Neural cell (in vitro differentiated cells): ENCODE results near the gene ANGPTL7. TPM values are rescaled to one million over a fixed set of nuclear protein-coding genes. Genes with fewer than 3 reads are reported as not detected.

Experiments
- H2AFZ ChIP-seq: fragments of 200-600, 300-800 bp; sonication (generic), shearing (Covaris generic); 2 replicates; pipeline ENCODE4 v1.6.0; 2014; ENCODE audit warnings: low read depth, mild to moderate bottlenecking, antibody characterized with exemption, low read length, moderate library complexity
- H3F3A ChIP-seq: fragments of 200-600 bp; shearing (Covaris generic); 2 replicates; pipeline ENCODE4 v1.6.1; 2016; ENCODE audit warnings: mild to moderate bottlenecking, moderate library complexity, mixed read lengths, antibody characterized with exemption, low read length; ENCODE audit not compliant: insufficient read depth, poor library complexity, severe bottlenecking
- H3K27ac ChIP-seq: fragments of 200-600, 300-800 bp; sonication (generic), shearing (Covaris generic); 2 replicates; pipeline ENCODE4 v1.5.1; 2014; ENCODE audit warnings: mild to moderate bottlenecking, low read length, moderate library complexity
- H3K27me3 ChIP-seq: fragments of 300-800, 200-600 bp; sonication (generic), shearing (Covaris generic); 2 replicates; pipeline ENCODE4 v1.6.0; 2014; ENCODE audit warnings: mild to moderate bottlenecking, low read depth, low read length, moderate library complexity; ENCODE audit not compliant: insufficient read depth
- H3K36me3 ChIP-seq: fragments of 300-800, 200-600 bp; sonication (generic), shearing (Covaris generic); 2 replicates; pipeline ENCODE4 v1.5.1; 2014; ENCODE audit warnings: mild to moderate bottlenecking, antibody characterized with exemption, low read length, moderate library complexity; ENCODE audit not compliant: insufficient read depth
- H3K4me2 ChIP-seq: fragments of 300-800, 200-600 bp; sonication (generic), shearing (Covaris generic); 2 replicates; pipeline ENCODE4 v1.6.0; 2014; ENCODE audit warnings: mild to moderate bottlenecking, low read length
- H3K4me3 ChIP-seq: fragments of 300-800, 200-600 bp; sonication (generic), shearing (Covaris generic); 2 replicates; pipeline ENCODE4 v1.5.1; 2014; ENCODE audit warnings: mild to moderate bottlenecking, low read length, moderate library complexity
- H3K79me2 ChIP-seq: fragments of 200-600 bp; shearing (Covaris generic); replicated peaks from 2 replicates; pipeline ENCODE4 v1.6.0; 2014; ENCODE audit warnings: mild to moderate bottlenecking, low read length, moderate library complexity; ENCODE audit not compliant: insufficient read depth
- H3K9ac ChIP-seq: fragments of 300-800, 200-600 bp; sonication (generic), shearing (Covaris generic); 2 replicates; pipeline ENCODE4 v1.6.1; 2016; ENCODE audit warnings: mild to moderate bottlenecking, low read length, mixed read lengths
- H3K9me2 ChIP-seq: fragments of 200-600 bp; shearing (Covaris generic); 2 replicates; pipeline ENCODE4 v1.6.1; 2016; ENCODE audit warnings: mild to moderate bottlenecking, low read length, mixed read lengths; ENCODE audit not compliant: insufficient read depth
- H3K9me3 ChIP-seq: fragments of 200-600, 300-800 bp; sonication (generic), shearing (Covaris generic); 2 replicates; pipeline ENCODE4 v1.6.1; 2016; ENCODE audit warnings: mild to moderate bottlenecking, mixed run types, low read length, moderate library complexity, mixed read lengths
- H4K20me1 ChIP-seq: fragments of 200-600 bp; shearing (Covaris generic); 2 replicates; pipeline ENCODE4 v1.6.1; 2016; ENCODE audit warnings: mild to moderate bottlenecking, mixed run types; ENCODE audit not compliant: insufficient read depth
- EP300 ChIP-seq: fragments of 450-650 bp; conservative IDR thresholded peaks from 2 replicates; pipeline ENCODE4 v1.6.1; 2014; ENCODE audit warnings: antibody characterized with exemption, mild to moderate bottlenecking, moderate library complexity; ENCODE audit not compliant: poor library complexity, severe bottlenecking
- EZH2 ChIP-seq: fragments of 200-600, 300-800 bp; shearing (Covaris generic), sonication (generic); IDR thresholded peaks from 2 replicates; pipeline ENCODE4 v1.6.1; 2014; ENCODE audit warnings: antibody characterized with exemption, low read length, borderline replicate concordance, mild to moderate bottlenecking; ENCODE audit not compliant: insufficient read depth, poor library complexity, severe bottlenecking
- MXI1 ChIP-seq: fragments of 450-650 bp; conservative IDR thresholded peaks from 2 replicates; pipeline ENCODE4 v1.6.1; 2014; ENCODE audit warnings: antibody characterized with exemption, mild to moderate bottlenecking; ENCODE audit not compliant: poor library complexity, severe bottlenecking
- POLR2AphosphoS5 ChIP-seq: IDR thresholded peaks from 2 replicates; pipeline ENCODE4 v1.6.1; 2012
- RAD21 ChIP-seq: fragments of 450-650 bp; conservative IDR thresholded peaks from 2 replicates; pipeline ENCODE4 v1.6.1; 2014; ENCODE audit warnings: antibody characterized with exemption, mild to moderate bottlenecking, moderate library complexity
- SMC3 ChIP-seq: fragments of 450-650 bp; conservative IDR thresholded peaks from 2 replicates; pipeline ENCODE4 v1.6.1; 2014; ENCODE audit warnings: antibody characterized with exemption, mild to moderate bottlenecking, moderate library complexity; ENCODE audit not compliant: poor library complexity
- TAF1 ChIP-seq: IDR thresholded peaks from 2 replicates; pipeline ENCODE4 v1.6.1; 2012; ENCODE audit warnings: low read depth
- polyA plus RNA-seq: library from polyadenylated mRNA; depleted of rRNA; stranded (reverse); fragments of >200 nt; gene quantifications from 2 replicates; pipeline ENCODE4 v1.2.3, GENCODE V29; 2014
- TF ChIP-seq, protein P1 (sequence below): fragments of 450-650 bp; IDR thresholded peaks from 2 replicates; pipeline ENCODE4 v1.5.1; 2014; ENCODE audit warnings: antibody characterized with exemption, mild to moderate bottlenecking, moderate library complexity; ENCODE audit not compliant: poor library complexity, severe bottlenecking
- TF ChIP-seq, protein P2 (sequence below): IDR thresholded peaks from 2 replicates; pipeline ENCODE4 v1.6.1; 2012; ENCODE audit warnings: borderline replicate concordance

ANGPTL7 gene
- polyA plus RNA-seq, 1 donor from 2014 or later: not detected

DNA sequence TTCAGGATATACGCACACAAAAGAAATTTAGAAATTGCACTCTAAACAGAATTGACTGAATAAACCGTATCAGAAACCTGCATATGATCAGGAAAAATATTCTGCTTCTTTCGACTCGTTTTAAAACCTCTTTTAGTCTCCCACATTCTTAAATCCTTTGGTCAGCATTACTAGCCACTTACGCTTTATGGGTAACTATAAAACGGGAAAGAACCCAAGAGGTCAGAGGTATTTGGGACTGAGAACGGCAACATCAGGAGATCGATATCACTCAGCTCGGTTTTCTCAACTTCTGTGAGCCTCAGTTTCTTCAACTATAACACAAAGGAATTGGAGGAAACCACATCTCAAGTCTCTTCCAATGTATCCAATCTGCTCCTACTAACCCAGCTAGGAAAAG, 36.4 kb upstream of the ANGPTL7 start:
- Histone ChIP-seq H3K27me3 (no peaks in the 10 kb centered on the region), H3K9me3 (no peaks in the 10 kb centered on the region), H3K4me2 (no peak overlapping the region), H4K20me1 (no peaks in the 10 kb centered on the region), H3K9ac (no peak overlapping the region), H2AFZ (no peak overlapping the region), H3K27ac (no peak overlapping the region), H3K36me3 (no peaks in the 10 kb centered on the region), H3K9me2 (no peaks in the 10 kb centered on the region), H3F3A (no peaks in the 10 kb centered on the region), H3K4me3 (no peak overlapping the region), H3K79me2 (no peaks in the 10 kb centered on the region)
- TF ChIP-seq EP300 (no peak), MXI1 (no peak), POLR2AphosphoS5 (no peak)
- TF ChIP-seq, protein P1, sequence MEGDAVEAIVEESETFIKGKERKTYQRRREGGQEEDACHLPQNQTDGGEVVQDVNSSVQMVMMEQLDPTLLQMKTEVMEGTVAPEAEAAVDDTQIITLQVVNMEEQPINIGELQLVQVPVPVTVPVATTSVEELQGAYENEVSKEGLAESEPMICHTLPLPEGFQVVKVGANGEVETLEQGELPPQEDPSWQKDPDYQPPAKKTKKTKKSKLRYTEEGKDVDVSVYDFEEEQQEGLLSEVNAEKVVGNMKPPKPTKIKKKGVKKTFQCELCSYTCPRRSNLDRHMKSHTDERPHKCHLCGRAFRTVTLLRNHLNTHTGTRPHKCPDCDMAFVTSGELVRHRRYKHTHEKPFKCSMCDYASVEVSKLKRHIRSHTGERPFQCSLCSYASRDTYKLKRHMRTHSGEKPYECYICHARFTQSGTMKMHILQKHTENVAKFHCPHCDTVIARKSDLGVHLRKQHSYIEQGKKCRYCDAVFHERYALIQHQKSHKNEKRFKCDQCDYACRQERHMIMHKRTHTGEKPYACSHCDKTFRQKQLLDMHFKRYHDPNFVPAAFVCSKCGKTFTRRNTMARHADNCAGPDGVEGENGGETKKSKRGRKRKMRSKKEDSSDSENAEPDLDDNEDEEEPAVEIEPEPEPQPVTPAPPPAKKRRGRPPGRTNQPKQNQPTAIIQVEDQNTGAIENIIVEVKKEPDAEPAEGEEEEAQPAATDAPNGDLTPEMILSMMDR: no peak

DNA sequence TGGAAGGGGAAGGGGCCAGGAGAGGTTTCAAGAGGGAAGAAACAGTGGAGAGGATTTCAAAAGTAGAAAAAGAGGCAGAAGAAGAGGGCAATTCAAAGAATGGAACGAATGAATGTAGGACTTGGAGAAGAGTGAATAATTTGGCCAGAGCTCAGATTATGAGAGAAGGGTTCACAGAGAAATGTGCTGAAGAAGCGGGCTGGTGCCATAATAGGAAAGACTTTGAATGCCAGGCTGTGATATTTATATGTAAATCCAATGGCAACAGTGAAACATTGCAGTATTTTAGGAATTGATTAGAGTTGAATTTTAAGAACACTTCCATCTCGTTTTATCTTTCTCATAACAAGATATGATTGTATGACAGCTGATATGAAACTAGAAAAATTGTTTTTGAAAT, 36.0 kb upstream of the ANGPTL7 start:
- Histone ChIP-seq H3K27me3 (no peaks in the 10 kb centered on the region), H3K4me3 (no peak overlapping the region), H3K9me3 (no peaks in the 10 kb centered on the region), H3K9me2 (no peaks in the 10 kb centered on the region), H3K79me2 (no peaks in the 10 kb centered on the region), H3K36me3 (no peaks in the 10 kb centered on the region), H2AFZ (no peak overlapping the region), H3K27ac (no peak overlapping the region), H3F3A (no peaks in the 10 kb centered on the region), H3K9ac (no peak overlapping the region), H3K4me2 (no peak overlapping the region), H4K20me1 (no peaks in the 10 kb centered on the region)
- TF ChIP-seq SMC3: no peak
- TF ChIP-seq EP300: no peak
- TF ChIP-seq, protein P2, sequence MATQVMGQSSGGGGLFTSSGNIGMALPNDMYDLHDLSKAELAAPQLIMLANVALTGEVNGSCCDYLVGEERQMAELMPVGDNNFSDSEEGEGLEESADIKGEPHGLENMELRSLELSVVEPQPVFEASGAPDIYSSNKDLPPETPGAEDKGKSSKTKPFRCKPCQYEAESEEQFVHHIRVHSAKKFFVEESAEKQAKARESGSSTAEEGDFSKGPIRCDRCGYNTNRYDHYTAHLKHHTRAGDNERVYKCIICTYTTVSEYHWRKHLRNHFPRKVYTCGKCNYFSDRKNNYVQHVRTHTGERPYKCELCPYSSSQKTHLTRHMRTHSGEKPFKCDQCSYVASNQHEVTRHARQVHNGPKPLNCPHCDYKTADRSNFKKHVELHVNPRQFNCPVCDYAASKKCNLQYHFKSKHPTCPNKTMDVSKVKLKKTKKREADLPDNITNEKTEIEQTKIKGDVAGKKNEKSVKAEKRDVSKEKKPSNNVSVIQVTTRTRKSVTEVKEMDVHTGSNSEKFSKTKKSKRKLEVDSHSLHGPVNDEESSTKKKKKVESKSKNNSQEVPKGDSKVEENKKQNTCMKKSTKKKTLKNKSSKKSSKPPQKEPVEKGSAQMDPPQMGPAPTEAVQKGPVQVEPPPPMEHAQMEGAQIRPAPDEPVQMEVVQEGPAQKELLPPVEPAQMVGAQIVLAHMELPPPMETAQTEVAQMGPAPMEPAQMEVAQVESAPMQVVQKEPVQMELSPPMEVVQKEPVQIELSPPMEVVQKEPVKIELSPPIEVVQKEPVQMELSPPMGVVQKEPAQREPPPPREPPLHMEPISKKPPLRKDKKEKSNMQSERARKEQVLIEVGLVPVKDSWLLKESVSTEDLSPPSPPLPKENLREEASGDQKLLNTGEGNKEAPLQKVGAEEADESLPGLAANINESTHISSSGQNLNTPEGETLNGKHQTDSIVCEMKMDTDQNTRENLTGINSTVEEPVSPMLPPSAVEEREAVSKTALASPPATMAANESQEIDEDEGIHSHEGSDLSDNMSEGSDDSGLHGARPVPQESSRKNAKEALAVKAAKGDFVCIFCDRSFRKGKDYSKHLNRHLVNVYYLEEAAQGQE: no peak
- TF ChIP-seq EZH2: no peak
- TF ChIP-seq TAF1: no peak
- TF ChIP-seq, protein P1: no peak
- no peak for TF ChIP-seq POLR2AphosphoS5
- TF ChIP-seq MXI1: no peak
- no peak for TF ChIP-seq RAD21
